ENCODE results near the gene ACP1.

The ACP1 gene

GRCh38 chr2:254241-254640, 10.5 kb upstream of the ACP1 start:
- no peak overlapping the region for H3K4me3 ChIP-seq (ENCODE audit: low read depth, low read length)
- no peak for TF ChIP-seq CTCF (IDR thresholded peaks at IDR 0.05; ENCODE audit: insufficient read depth, low read depth, low read length, missing control alignments)
- no peak for DNase-seq (ENCODE audit: low read depth)

GRCh38 chr2:255195-255594, 9.6 kb upstream of the ACP1 start:
- no peak for TF ChIP-seq CTCF (IDR thresholded peaks at IDR 0.05; ENCODE audit: insufficient read depth, low read depth, low read length, missing control alignments)
- no peak overlapping the region for H3K4me3 ChIP-seq (ENCODE audit: low read depth, low read length)
- no peak for DNase-seq (ENCODE audit: low read depth)

- no peak for DNase-seq (ENCODE audit: low read depth)
- H3K4me3 ChIP-seq (ENCODE audit: low read depth, low read length), result no peak overlapping the region
- no peak for TF ChIP-seq CTCF (IDR thresholded peaks at IDR 0.05; ENCODE audit: insufficient read depth, low read depth, low read length, missing control alignments)
Observed at GRCh38 chr2:256094-256493, 8.7 kb upstream of the ACP1 start.

- TF ChIP-seq CTCF (IDR thresholded peaks at IDR 0.05; ENCODE audit: insufficient read depth, low read depth, low read length, missing control alignments), result no peak
- no peak for DNase-seq (ENCODE audit: low read depth)
- H3K4me3 ChIP-seq (ENCODE audit: low read depth, low read length), result no peak overlapping the region
Observed at GRCh38 chr2:257429-257828, 7.3 kb upstream of the ACP1 start.

GRCh38 chr2:257842-258241, 6.9 kb upstream of the ACP1 start:
- no peak for DNase-seq (ENCODE audit: low read depth)
- no peak for TF ChIP-seq CTCF (IDR thresholded peaks at IDR 0.05; ENCODE audit: insufficient read depth, low read depth, low read length, missing control alignments)
- H3K4me3 ChIP-seq (ENCODE audit: low read depth, low read length), result no peak overlapping the region

- DNase-seq (ENCODE audit: low read depth), result no peak
- no peak for TF ChIP-seq CTCF (IDR thresholded peaks at IDR 0.05; ENCODE audit: insufficient read depth, low read depth, low read length, missing control alignments)
- no peak overlapping the region for H3K4me3 ChIP-seq (ENCODE audit: low read depth, low read length)
Observed at GRCh38 chr2:258933-259332, 5.8 kb upstream of the ACP1 start.

- H3K4me3 ChIP-seq (ENCODE audit: low read depth, low read length), result no peak overlapping the region
- TF ChIP-seq CTCF (IDR thresholded peaks at IDR 0.05; ENCODE audit: insufficient read depth, low read depth, low read length, missing control alignments), result no peak
- no peak for DNase-seq (ENCODE audit: low read depth)
Observed at GRCh38 chr2:259789-260331, 4.9 kb upstream of the ACP1 start.

Data from GM12865 (cell line).